Adrenal gland (tissue), 12 donors: ENCODE results near the gene ERGIC3. TPM values are rescaled to one million over a fixed set of nuclear protein-coding genes. Genes with fewer than 3 reads are reported as not detected.
"Not testable (repeated sequence)": the region's sequence is repeated elsewhere in the genome, so short reads cannot be mapped to it uniquely, and the experiment has no call there.

ENCODE experiments used
- DNase-seq, 7 donors: peaks; one replicate each; pipeline ENCODE4 v3.0.0-alpha.2; 2019 to 2020
- H3K27ac ChIP-seq, 5 donors: fragments of 200-600 bp; sonication (generic) in 4 of 5; 1 replicate in 3 of 5; 2 replicates in 2 of 5; pipeline versions ENCODE4 v1.5.1 to v1.8.0; 2016 to 2020; ENCODE audit warnings: mild to moderate bottlenecking in 1 of 5
- H3K27me3 ChIP-seq: fragments of 200-600 bp; 2 replicates; pipeline ENCODE4 v1.8.0; 2021
- H3K36me3 ChIP-seq, 2 donors: fragments of 200-600 bp; replicated peaks in 1 of 2; 1 replicate in 1 of 2; 2 replicates in 1 of 2; pipeline versions ENCODE4 v1.5.1 to v1.8.0; 2018 to 2022
- H3K4me1 ChIP-seq, 2 donors: fragments of 200-600 bp; replicated peaks in 1 of 2; 1 replicate in 1 of 2; 2 replicates in 1 of 2; pipeline versions ENCODE4 v1.5.1 to v1.8.0; 2018 to 2021
- H3K4me3 ChIP-seq, 4 donors: fragments of 200-600 bp; sonication (generic) in 3 of 4; one replicate each; pipeline ENCODE4 v1.5.1; 2016 to 2018
- H3K9me3 ChIP-seq, 3 donors: fragments of 200-600 bp; sonication (generic) in 1 of 3; replicated peaks in 1 of 3; 1 replicate in 2 of 3; 2 replicates in 1 of 3; pipeline versions ENCODE4 v1.5.1 to v1.8.0; 2016 to 2021
- POLR2A ChIP-seq, 2 donors: fragments of 450-650 bp; IDR thresholded peaks; one replicate each; pipeline ENCODE4 v1.6.1; 2017; ENCODE audit warnings: antibody characterized with exemption in 2 of 2, mild to moderate bottlenecking in 2 of 2, moderate library complexity in 1 of 2
- WGBS, 4 donors: extraction: QIAGEN DNeasy Blood & Tissue Kit in 2 of 4; methylation state at CpG; one replicate each; pipeline versions ENCODE4 v1.1.5 to v1.1.7; 2013 to 2017; 5-methylcytosine and 5-hydroxymethylcytosine counted together
- intact Hi-C, 2 donors: fragments of 100-400 bp; cut with DNase I; formaldehyde crosslinking; loops; one replicate each; pipeline versions ENCODE4 v1.14.1 to v1.15.0; 2022 to 2023
- polyA plus RNA-seq, 3 donors: library from polyadenylated mRNA; stranded (reverse); fragments of 200-250 nt in 2 of 3; fragments of 350-450 nt in 1 of 3; fragmentation: Illumina TruSeq in 1 of 3; extraction: RNeasy Lipid Tissue Mini Kit (QIAGEN cat#74804) in 1 of 3; gene quantifications; one replicate each; pipeline ENCODE4 v1.2.3, GENCODE V29; 2013 to 2014
- total RNA-seq, 9 donors: library from RNA; depleted of rRNA in 4 of 9; stranded (reverse); fragments of >200 nt in 4 of 9; fragments of 120-200 nt in 1 of 9; fragmentation: NEBNext Ultra II Directional in 1 of 9; extraction: Animal tissue kit (Norgen Biotek cat#: 25700) in 1 of 9; gene quantifications; one replicate each; pipeline versions ENCODE4 v1.1.0 to v1.2.4, GENCODE V29; 2013 to 2023
- TF ChIP-seq, protein P1 (sequence below), 6 experiments: fragments of 450-650 bp in 4 of 6; fragments of 200-600 bp in 2 of 6; sonication (generic) in 1 of 6; IDR thresholded peaks; 1 replicate in 5 of 6; 2 replicates in 1 of 6; pipeline versions ENCODE4 v1.5.1 to v1.8.0; 2016 to 2021; ENCODE audit warnings: antibody characterized with exemption in 6 of 6, mild to moderate bottlenecking in 2 of 6, moderate library complexity in 1 of 6
- donor health status: healthy with polysubstance abuse.
- donor health status: Bipolar disorder and iron deficiency.
- donor health status: DM: yes; HTN: yes; CAD: no.
- donor health status: DM: no; HTN: no; CAD: no.
- donor health status: DM: no; HTN: no; CAD: no.
- donor health status: DM: yes; HTN: yes; CAD: no.

The ERGIC3 gene
- total and polyA plus RNA-seq, 12 donors: 217 to 386 (median 271) TPM

- no peak for TF ChIP-seq POLR2A (IDR thresholded peaks at IDR 0.05)
- H3K9me3 ChIP-seq: no peaks in the 10 kb centered on the region
- H3K27ac ChIP-seq: no peak overlapping the region
- WGBS, 4 donors: 50 to 88% (median 67%) methylated on average over 1 of the region's 1 CpG
- H3K36me3 ChIP-seq: peaks cover 0 to 4% of the 10 kb centered on the region in 2 donors
- no peaks in the 10 kb centered on the region for H3K27me3 ChIP-seq
- H3K4me3 ChIP-seq: no peak overlapping the region
- intact Hi-C loops: no loop called here
- H3K4me1 ChIP-seq: peaks cover 0 to 8% of the 10 kb centered on the region in 2 donors
- DNase-seq: no peak
Observed at GRCh38 chr20:35517125-35517524, 24.8 kb upstream of the ERGIC3 start.

GRCh38 chr20:35517767-35518166 is 24.1 kb upstream of the ERGIC3 start:
- H3K36me3 ChIP-seq, H3K4me1 ChIP-seq, H3K27ac ChIP-seq, H3K4me3 ChIP-seq, DNase-seq, intact Hi-C loops, H3K27me3 ChIP-seq, H3K9me3 ChIP-seq: not testable (repeated sequence)
- 84 to 92% (median 87%) methylated on average over 5 of the region's 5 CpGs for WGBS, 4 donors

DNA sequence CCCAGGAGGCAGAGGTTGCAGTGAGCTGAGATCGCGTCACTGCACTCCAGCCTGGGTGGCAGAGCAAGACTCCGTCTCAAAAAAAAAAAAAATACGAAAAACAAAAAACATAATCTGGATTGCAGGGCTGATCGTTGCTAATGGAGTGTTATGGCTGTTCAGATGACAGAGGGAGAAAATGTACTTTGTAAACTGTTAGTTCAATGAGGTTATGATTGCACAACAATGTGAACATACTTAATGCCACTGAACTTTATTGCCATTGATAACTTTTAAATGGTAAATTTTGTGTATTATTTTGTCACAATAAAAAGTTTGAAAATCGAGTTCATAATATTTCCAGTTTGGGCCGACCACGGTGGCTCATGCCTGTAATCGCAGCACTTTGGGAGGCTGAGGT is 22.9 kb upstream of the ERGIC3 start:
- Histone ChIP-seq H3K9me3 (no peaks in the 10 kb centered on the region), H3K36me3 (no peaks in the 10 kb centered on the region), H3K27me3 (no peaks in the 10 kb centered on the region), H3K4me1 (peaks cover 0 to 8% of the 10 kb centered on the region in 2 donors), H3K4me3 (no peak overlapping the region), H3K27ac (no peak overlapping the region)
- WGBS, 4 donors: 85 to 93% (median 91%) methylated on average over 9 of the region's 9 CpGs
- TF ChIP-seq, protein P1, sequence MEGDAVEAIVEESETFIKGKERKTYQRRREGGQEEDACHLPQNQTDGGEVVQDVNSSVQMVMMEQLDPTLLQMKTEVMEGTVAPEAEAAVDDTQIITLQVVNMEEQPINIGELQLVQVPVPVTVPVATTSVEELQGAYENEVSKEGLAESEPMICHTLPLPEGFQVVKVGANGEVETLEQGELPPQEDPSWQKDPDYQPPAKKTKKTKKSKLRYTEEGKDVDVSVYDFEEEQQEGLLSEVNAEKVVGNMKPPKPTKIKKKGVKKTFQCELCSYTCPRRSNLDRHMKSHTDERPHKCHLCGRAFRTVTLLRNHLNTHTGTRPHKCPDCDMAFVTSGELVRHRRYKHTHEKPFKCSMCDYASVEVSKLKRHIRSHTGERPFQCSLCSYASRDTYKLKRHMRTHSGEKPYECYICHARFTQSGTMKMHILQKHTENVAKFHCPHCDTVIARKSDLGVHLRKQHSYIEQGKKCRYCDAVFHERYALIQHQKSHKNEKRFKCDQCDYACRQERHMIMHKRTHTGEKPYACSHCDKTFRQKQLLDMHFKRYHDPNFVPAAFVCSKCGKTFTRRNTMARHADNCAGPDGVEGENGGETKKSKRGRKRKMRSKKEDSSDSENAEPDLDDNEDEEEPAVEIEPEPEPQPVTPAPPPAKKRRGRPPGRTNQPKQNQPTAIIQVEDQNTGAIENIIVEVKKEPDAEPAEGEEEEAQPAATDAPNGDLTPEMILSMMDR (IDR thresholded peaks at IDR 0.05): no peak
- no peak for TF ChIP-seq POLR2A (IDR thresholded peaks at IDR 0.05)
- DNase-seq: no peak
- intact Hi-C loops: no loop called here

DNA sequence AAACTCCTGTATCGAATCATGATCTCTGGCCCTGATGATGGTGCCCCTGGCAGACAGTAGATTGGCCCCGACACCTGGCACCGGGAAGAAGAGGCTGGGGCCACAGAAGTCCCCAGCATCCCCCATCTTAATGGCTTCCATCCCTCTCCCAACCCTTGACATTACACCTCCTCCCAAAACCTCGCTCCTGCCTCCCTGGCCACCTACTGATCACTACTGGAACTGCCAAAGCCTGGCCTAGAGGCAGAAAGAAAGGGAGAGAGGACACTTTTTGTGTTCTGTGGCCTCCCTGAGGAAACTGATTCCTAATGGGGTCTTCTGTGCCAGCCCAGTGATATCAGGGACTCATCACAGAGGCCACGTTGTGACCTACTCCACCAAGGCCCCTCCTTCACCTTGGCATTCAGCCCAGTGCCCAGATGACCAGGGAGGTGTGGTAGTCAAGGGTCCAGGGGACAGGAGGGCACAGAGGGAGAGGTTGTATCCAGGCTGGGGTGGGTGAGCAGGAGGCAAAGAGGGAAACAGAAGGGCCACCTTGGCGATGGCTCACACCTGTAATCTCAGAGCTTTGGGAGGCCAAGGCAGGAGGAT is 18.5 kb upstream of the ERGIC3 start:
- DNase-seq: peak in 1 of 7 donors; percentile 35
- H3K27me3 ChIP-seq: no peaks in the 10 kb centered on the region
- no peak overlapping the region for H3K27ac ChIP-seq
- no peaks in the 10 kb centered on the region for H3K36me3 ChIP-seq
- 66 to 95% (median 75%) methylated on average over 3 to 6 of the region's 6 CpGs for WGBS, 4 donors
- no peaks in the 10 kb centered on the region for H3K9me3 ChIP-seq
- no peaks in the 10 kb centered on the region for H3K4me1 ChIP-seq
- TF ChIP-seq POLR2A (IDR thresholded peaks at IDR 0.05): no peak
- TF ChIP-seq, protein P1 (IDR thresholded peaks at IDR 0.05): peak; percentile 34 to 49 (median 42)
- H3K4me3 ChIP-seq: no peak overlapping the region
- intact Hi-C loops: no loop called here

- H3K36me3 ChIP-seq: no peaks in the 10 kb centered on the region
- intact Hi-C loops: no loop called here
- H3K4me3 ChIP-seq: no peak overlapping the region
- no peaks in the 10 kb centered on the region for H3K4me1 ChIP-seq
- 96 to 100% (median 98%) methylated on average over 1 of the region's 1 CpG for WGBS, 4 donors
- TF ChIP-seq, protein P1 (IDR thresholded peaks at IDR 0.05): no peak
- TF ChIP-seq POLR2A (IDR thresholded peaks at IDR 0.05): no peak
- H3K9me3 ChIP-seq: no peaks in the 10 kb centered on the region
- no peaks in the 10 kb centered on the region for H3K27me3 ChIP-seq
- H3K27ac ChIP-seq: no peak overlapping the region
- DNase-seq: no peak
Observed at GRCh38 chr20:35525639-35526038, 16.2 kb upstream of the ERGIC3 start.
